ENCODE data around the gene LUZP4. TPM values are rescaled to one million over a fixed set of nuclear protein-coding genes. Genes with fewer than 3 reads are reported as not detected.

LUZP4 gene
- total RNA-seq, 2 experiments from 2014 or later = not detected

- intact Hi-C loops (cut with micrococcal nuclease; ENCODE audit: unreplicated experiment) = no loop called here
- no TSS peak for BruUV-seq (replicated peaks)
- Histone ChIP-seq H3K9me2 (ENCODE audit: insufficient read depth, low read length) (no peaks in the 10 kb centered on the region), H3K27ac (ENCODE audit: low read depth, low read length, poor library complexity, severe bottlenecking) (no peak overlapping the region), H2AFZ (ENCODE audit: low read length) (no peak overlapping the region), H3K36me3 (ENCODE audit: insufficient read depth, low read length) (no peaks in the 10 kb centered on the region), H4K20me1 (ENCODE audit: insufficient read depth, low read length) (no peaks in the 10 kb centered on the region), H3K9me3 (ENCODE audit: low read length) (no peaks in the 10 kb centered on the region), H3K79me2 (ENCODE audit: insufficient read depth, low read depth, low read length) (no peaks in the 10 kb centered on the region), H3K4me2 (ENCODE audit: low read length) (no peak overlapping the region), H3K4me3 (ENCODE audit: low read depth, low read length, poor library complexity, severe bottlenecking) (no peak overlapping the region), H3K4me1 (ENCODE audit: insufficient read depth, low read length, poor library complexity, severe bottlenecking) (no peaks in the 10 kb centered on the region)
- TF ChIP-seq CTCF (conservative IDR thresholded peaks at IDR 0.05; ENCODE audit: low read length) = no peak
- TF ChIP-seq EZH2phosphoT487 (IDR thresholded peaks at IDR 0.05; ENCODE audit: borderline replicate concordance, low read depth, low read length) = no peak
- no peak for DNase-seq (ENCODE audit: low spot score)
- POLR2A ChIA-PET = no interaction called here
- CTCF ChIA-PET (ENCODE audit: unreplicated experiment) = no interaction called here
These were observed 59.1 kb downstream of the LUZP4 start for GRCh38 chrX:115348446-115349225.

- no peaks in the 10 kb centered on the region for H3K79me2 ChIP-seq (ENCODE audit: insufficient read depth, low read depth, low read length)
- intact Hi-C loops (cut with micrococcal nuclease; ENCODE audit: unreplicated experiment) = no loop called here
These were observed 61.3 kb downstream of the LUZP4 start for GRCh38 chrX:115350711-115351381.

More at GRCh38 chrX:115350711-115351381, 61.3 kb downstream of the LUZP4 start:
- no peak overlapping the region for H2AFZ ChIP-seq (ENCODE audit: low read length)
- no peaks in the 10 kb centered on the region for H4K20me1 ChIP-seq (ENCODE audit: insufficient read depth, low read length)
- H3K36me3 ChIP-seq (ENCODE audit: insufficient read depth, low read length) = no peaks in the 10 kb centered on the region
- H3K9me2 ChIP-seq (ENCODE audit: insufficient read depth, low read length) = no peaks in the 10 kb centered on the region
- H3K9me3 ChIP-seq (ENCODE audit: low read length) = no peaks in the 10 kb centered on the region
- no peaks in the 10 kb centered on the region for H3K4me1 ChIP-seq (ENCODE audit: insufficient read depth, low read length, poor library complexity, severe bottlenecking)
- H3K4me3 ChIP-seq (ENCODE audit: low read depth, low read length, poor library complexity, severe bottlenecking) = no peak overlapping the region
- TF ChIP-seq EZH2phosphoT487 (IDR thresholded peaks at IDR 0.05; ENCODE audit: borderline replicate concordance, low read depth, low read length) (no peak), CTCF (conservative IDR thresholded peaks at IDR 0.05; ENCODE audit: low read length) (no peak)
- no peak overlapping the region for H3K4me2 ChIP-seq (ENCODE audit: low read length)
- BruUV-seq (replicated peaks) = no TSS peak
- ChIA-PET CTCF (ENCODE audit: unreplicated experiment) (no interaction called here), POLR2A (no interaction called here)
- no peak overlapping the region for H3K27ac ChIP-seq (ENCODE audit: low read depth, low read length, poor library complexity, severe bottlenecking)
- DNase-seq (ENCODE audit: low spot score) = no peak
